SK-MEL-5 (cell line): Measurements from ENCODE around the gene WDFY4. TPM values are rescaled to one million over a fixed set of nuclear protein-coding genes. Genes with fewer than 3 reads are reported as not detected.

ENCODE experiments used
- DNase-seq: peaks from one replicate; pipeline ENCODE4 v3.0.0-alpha.2; 2016; ENCODE audit warnings: low read depth, low spot score
- in situ Hi-C: cut with HindIII; loops from 2 replicates; pipeline ENCODE4 v1.10.0; 2016; ENCODE audit warnings: low sequenced_read_pairs, high pct_unique_total_duplicates, low pct_unique_long_range_greater_than_20kb
- total RNA-seq: library from RNA; depleted of rRNA; stranded (reverse); fragments of >200 nt; shearing (Covaris generic); gene quantifications from 2 replicates; pipeline ENCODE4 v1.2.3, GENCODE V29; 2014

Gene WDFY4
- total RNA-seq, 1 experiment from 2014 or later = not detected

DNA sequence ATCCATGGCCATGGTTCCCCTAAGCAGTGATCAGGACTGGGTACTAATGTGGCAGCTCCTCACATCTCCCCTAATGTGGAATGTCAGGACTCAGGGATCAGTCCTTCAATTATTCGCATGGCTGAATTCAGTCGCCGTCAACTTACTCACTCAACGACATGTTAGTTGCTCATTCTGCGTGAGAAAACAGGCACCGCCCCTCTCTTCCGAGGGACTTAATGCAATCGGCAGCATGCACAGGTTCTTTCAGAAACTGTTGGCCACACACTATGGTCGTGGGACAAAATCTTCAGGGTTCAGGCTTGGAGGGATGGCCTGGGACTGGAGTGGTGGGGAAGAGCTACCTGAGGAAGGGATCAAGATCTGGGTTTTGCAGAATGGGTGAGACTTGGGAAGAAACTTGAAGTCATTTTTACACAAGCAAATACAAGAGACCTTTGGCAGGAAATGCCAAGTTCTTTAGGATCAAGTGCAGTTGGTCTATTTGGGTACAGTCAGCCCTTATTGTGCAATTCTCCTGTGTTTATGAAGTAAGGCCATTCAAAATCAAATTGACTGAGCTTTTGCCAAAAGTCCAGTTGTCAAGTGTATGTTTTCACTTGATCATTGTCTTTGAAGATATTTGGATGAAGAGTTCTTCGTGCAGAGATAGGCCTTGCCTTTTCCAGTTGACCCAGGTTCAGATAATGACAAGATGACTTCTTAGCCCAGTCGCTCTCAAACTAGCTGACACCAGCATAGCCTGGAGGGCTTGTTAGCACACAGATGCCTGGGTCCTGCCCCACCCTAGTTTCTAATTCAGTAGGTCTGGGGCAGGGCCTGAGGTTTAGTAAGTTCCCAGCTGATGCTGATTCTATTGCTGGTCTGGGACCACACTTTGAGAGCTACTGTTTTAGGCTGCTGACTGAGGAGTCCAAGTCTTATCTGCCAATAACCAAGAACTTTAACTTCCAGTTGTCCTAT is 206.5 kb downstream of the WDFY4 start:
- in situ Hi-C loops = no loop called here

DNA sequence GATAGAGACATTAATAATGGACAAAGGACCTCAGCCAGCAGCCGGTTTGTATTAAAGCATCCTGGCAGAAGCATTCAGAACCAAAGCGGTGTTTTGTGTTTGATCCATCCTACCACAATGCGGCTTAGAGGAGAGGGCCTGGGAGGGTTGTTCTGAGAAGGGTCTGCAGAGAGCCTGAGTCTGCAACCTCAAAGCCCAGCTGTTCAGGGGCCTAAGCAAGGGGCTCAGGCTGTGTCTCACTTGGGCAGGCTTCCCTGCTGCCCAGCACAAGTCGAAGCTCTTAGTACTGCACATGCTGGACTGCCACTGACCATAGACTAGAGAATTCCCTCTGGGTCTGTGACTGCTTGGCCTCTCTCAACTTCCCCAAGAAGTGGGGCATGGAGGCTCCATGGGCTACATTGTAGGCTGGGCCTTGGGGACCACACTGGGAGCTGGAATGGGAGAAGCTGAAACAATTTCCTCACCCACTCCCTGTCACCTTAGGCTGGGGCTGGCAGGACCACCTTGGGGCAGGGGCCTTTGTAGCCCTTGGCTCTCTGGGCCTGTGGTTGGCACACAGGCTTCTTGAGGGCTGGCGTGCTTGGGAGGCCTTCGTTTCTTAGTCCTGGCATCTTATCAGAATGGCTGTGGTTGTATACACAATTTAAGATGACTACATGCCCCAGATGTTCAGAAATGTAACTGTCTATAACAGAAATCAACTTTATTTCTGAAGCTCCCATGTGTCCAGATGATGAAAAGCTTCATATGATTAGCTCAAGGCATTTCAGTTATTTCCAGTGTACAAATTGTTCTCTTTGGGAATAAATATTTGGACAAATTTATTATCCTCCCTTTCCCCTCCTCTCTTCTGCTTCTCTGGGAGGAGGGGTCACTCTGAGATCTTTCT is 210.5 kb downstream of the WDFY4 start:
- in situ Hi-C loops = no loop called here
- DNase-seq = no peak

More for the DNA sequence above, 206.5 kb downstream of the WDFY4 start:
- DNase-seq = no peak

DNA sequence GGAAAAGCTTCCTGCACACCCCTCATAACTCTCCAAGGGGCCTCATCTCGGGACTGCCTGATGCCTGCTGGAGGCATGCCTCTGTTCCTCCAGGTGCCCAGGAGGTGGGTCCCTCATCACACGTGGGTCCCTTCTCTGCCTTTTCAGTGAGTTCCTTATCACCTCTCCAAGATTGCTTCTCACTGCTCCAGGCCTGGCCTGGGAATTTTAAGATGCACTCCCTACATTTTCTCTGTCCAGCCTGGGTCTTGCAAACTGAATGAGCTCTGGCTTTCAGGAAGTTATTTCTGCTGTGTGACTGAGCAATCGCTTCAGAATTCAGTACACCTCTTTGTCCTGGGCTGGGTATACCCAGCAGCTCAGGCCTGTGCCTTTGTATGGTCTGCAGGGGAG is 211.1 kb downstream of the WDFY4 start:
- in situ Hi-C loops = no loop called here
- no peak for DNase-seq

DNA sequence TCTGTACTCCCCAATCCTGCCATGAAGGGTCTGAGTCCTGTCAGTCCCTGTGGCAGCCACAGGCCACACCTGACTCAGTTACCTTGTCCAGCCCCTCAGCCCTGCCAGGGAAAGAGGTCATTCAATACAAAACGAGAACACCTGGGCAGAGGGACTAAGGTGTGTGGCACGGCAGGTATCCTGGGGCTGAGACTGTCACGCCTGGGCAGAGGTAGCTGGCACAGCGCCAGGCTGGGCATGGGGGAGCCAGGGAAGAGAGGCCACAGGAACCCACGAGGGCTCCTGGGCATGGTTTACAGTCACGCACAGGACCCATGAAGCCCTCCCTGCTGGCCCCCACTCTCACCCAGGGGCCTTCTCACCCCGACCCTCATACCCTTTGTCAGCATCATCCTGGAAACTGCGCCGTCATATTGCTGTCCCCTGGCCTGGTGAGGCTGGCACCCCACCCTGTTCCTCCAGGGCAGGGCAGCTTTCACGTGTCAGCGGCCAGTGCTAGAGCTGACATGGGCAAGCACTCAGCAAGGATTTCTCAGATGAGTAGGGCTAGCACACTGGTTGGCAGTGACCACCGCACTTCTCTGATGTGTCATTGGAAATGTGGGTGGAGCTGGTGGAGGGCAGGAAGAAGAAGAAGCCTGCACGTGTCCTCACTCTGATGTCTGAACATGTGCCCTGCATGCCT is 212.2 kb downstream of the WDFY4 start:
- in situ Hi-C loops = no loop called here
- DNase-seq = no peak

DNA sequence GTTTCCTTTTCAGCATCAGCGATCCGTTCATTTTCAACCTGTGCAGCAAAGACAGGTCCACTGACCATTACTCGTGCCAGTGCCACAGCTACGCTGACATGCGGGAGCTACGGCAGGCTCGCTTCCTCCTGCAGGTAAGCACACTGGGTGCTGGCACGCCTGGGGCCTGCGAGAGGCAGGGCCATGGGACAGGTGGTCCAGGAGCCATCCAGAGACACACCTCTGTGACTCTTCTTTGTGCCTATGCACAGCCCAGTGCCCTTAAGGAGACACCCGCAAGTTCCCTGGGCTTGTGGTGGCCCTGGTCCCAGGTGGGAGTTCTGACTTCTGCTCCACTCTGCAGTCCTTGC is 212.7 kb downstream of the WDFY4 start:
- in situ Hi-C loops = no loop called here
- no peak for DNase-seq

DNA sequence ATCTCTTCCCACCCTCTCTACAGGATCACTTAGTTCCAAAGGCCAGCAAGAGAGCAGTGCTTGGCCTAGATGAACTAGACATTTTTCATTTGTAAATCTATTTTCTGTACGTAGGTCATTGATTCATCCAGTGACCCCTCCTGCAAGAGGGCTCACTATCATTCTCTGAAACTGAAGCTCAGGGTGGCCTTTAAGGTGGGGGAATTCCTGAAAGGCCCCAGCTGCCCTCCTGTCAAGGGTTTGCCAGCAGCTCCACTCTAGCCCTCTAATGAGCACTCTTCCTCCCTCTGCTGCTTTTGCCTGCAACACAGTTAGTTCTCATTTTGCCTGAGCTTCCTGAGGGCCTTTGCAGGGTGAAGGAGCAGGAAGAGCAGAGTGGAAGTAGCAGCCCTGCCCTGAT is 213.8 kb downstream of the WDFY4 start:
- in situ Hi-C loops = no loop called here
- DNase-seq = no peak

DNA sequence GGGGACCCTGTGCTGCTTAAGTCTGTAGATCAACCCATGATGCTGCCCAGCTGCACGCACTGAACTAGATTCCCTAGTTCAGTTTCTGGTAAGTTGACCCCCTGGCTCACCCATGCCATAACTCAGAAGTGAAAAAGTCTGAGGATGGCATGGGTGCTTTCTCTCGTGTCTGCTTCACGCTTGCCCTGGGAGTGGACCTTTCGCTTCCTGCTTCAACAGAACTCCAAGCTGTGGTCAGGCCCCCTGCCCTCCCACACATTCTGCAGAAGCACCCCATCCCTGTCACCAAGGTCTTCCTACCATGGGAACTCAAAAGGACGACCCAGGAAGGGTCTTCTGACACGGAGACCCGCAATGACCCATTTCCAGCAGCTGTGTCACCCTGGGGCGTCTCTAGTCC is 215.1 kb downstream of the WDFY4 start:
- in situ Hi-C loops = no loop called here
- DNase-seq = no peak

DNA sequence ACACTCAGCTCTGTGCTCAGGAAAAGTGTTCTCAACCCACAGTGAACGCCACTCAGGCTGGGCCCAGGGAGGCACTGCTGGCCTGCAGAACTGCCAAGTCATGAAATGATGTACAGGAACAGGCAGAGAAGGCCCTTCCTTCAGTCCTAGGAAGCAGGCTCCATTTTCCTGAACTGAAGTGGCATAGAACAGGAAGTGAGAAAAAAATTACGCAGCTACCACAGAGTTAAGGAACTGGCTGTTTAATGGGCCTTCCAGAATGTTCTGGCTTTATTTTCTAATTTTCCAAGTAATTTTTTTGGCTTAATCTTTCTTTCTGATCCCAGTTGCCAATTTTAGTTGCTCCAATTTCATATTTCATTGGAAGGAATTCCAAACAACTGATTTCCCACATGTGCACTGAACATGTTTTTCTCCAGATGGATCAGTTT is 215.7 kb downstream of the WDFY4 start:
- in situ Hi-C loops = no loop called here
- DNase-seq = no peak

DNA sequence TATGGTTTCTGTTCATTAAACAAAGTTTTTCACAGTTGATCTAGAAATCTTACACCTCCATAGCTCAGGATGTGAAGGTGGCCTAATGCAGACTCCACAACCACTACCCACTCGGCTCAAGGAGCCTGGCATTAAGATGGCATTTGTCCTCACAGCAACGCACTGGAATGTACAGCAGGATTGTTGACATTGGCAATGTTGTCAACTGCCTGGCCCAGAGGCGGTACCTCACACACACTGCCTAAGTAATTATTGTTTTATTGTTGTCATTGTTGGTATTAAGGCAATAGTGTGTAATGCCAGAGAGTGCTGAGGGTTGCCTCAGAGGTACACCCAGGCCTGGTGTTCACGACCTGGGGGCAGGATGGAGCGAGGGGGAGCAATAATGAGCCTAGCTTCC is 216.6 kb downstream of the WDFY4 start:
- in situ Hi-C loops = no loop called here
- no peak for DNase-seq

DNA sequence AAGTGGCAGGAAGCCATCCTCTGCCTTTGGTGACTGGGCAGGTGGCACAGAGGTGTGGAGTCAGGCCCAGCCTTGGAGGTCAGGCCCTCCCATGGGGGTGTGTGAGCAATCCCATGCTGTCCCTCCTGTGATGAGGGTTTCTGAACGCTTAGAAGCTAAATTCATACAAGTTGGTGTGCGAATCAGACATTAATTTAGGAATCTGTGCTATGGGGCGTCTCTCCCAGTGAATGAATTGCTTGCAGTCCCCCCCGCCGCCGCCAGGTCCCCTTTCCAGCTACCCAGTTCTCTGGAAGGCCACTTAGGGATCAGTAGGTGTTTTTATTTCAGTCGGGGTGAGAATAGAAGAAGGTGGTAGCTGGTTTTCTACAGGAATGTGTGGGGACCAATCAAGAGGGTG is 217.4 kb downstream of the WDFY4 start:
- no peak for DNase-seq
- in situ Hi-C loops = no loop called here

DNA sequence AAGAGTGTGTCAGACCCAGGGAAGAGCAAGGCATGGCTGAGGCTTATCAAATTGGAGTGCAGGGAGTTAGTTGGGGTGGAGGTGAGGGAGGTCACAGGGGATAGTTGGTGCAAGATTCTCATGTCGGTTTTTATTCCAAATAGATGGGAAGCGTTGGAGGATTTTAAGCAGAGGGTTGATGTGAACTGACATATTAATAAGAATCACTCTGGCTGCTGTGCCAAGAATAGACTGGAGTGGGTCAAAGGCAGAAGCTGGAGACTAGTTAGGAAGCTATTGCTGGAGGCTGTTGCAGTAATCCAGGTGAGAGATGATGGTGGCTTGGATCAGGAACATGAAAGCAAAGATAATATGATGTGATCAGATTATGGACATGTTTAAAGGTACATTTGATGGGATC is 218.5 kb downstream of the WDFY4 start:
- in situ Hi-C loops = no loop called here
- no peak for DNase-seq

DNA sequence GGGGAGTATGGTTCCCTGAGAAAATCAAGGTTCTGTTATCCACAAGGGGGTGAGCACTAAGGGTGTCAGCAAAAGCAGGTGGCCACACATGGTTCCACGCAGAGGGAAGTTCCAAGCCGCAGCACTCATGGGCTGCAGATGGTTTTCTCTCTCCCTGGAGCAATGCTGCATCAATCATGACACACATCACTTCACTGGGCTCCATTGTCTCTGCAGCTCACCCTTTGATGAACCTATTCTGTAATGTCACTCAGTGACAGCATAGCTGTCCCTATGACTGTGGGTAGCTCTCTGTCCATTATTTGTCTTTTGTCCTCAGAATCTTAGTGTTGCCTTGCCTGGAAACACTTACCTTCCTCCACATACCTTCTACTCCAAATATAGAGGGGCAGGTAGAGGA is 220.2 kb downstream of the WDFY4 start:
- DNase-seq = no peak
- in situ Hi-C loops = no loop called here

DNA sequence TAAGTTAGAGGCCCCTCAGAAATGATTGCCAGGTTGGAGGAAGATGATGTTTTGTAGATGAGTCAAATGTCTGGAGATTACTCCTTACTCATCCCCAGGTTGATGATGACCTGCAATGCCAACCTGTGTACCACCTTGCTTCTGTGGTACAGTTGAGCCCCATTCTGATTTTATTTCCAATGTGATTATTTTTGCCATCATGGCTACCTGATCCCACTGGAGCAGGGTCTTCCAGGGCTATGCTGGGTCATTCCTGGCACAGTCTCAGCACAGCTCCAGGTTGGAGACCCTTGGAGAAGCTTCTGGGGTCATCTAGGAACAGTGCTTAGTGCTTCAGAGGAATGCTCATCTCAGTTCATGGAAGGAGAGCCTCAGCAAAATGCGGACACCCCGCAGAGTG is 220.6 kb downstream of the WDFY4 start:
- in situ Hi-C loops = no loop called here
- DNase-seq = no peak

DNA sequence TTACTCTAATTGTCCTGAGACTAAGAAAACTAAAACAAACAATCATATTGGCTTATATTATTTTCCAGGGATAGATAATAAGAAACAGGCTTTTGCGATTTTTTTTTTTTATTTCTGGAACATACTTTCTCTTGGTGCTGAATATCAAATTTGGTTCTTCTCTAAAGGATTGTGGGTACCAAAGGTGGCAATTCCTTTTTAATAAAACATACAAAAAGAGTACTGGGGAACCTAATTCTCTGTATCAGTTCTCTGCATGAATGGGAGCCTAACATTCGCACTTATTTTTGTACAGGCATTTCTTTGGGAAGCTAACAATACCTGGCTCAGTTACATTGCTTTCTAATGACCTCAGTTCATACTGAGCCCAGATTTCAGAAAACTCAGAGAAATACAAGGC is 222.2 kb downstream of the WDFY4 start:
- DNase-seq = no peak
- in situ Hi-C loops = no loop called here

DNA sequence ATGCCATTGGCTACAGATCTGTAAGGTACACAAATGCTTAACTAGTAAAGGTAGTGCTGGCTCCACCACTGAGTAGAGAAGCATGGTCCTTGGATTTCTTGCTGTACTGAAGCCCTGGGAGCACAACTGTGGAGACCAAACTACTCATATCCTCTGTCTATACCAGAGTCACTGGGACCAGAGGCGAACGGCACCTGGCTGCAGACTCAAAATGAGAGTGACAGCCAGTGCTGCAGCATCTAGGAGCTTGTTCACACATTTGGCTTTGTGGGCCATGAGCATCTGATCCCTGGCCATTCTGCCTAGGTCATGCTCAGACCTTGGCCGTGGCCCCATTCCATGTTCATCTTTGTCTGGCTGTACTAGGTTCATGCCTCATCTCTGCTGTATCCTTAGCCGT is 223.1 kb downstream of the WDFY4 start:
- DNase-seq = no peak
- in situ Hi-C loops = no loop called here

DNA sequence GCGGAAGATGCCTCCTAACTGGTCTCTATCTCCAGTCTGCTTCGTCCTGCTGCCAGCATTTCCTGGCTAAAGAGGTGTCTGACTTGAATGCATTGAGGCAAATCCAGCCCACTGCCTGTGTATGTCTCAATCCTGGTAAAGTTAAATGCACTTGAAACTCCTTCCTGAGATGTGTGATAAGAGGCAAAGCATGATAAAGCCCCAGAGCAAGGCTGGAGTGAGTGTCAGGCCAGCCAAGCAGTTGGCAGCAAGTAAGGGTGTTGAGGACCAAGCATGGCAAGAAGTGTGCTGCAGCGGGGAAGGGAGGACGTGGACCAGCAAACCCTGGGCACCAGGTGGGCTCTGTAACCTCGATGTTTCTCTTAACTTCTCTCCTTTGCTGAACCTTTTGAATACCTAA is 225.9 kb downstream of the WDFY4 start:
- in situ Hi-C loops = no loop called here
- no peak for DNase-seq

DNA sequence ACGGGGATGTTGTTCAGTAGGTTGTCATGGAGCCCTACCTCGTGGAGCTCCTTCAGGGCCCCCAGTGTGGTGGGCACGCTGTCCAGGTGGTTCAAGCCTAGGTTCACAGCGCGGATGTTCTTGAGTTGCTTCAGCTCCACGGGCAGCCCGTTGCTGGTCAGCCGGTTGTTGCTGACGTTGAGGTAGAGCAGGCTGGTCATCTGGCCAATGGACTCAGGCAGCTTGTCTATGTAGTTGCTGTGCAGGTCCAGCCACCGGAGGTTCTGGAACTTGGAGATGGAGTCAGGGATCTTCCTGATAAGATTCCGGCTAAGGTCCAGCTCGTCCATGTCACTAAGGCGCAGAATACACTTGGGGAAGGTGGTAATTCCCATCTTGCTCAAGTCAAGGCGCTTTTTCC is 229.0 kb downstream of the WDFY4 start:
- no peak for DNase-seq
- in situ Hi-C loops = no loop called here

DNA sequence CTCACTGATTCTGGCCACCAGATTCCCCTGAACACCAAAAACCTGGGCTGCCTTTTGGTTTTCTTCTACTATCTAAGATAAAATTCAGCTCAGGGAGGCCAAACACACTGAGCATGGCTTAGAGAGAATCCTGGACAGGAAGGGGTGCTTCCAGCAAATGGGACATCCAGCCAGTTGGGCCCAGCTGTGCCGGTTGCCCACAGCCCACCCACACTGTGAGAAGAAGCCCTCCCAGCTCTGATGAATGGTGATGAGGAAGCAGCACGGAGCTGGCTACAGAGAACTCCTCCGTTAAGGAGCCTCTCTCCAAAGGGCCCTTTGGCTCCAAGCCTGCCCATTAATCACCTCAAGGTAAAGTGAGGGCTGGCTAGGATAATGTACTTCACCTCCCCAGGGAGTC is 239.1 kb downstream of the WDFY4 start:
- in situ Hi-C loops = no loop called here
- no peak for DNase-seq
